ENCODE data around the gene ARHGAP24. TPM values are rescaled to one million over a fixed set of nuclear protein-coding genes. Genes with fewer than 3 reads are reported as not detected.

ARHGAP24 gene
- total and polyA plus RNA-seq, 4 donors, result 1.8 to 15.2 (median 3.3) TPM

DNA sequence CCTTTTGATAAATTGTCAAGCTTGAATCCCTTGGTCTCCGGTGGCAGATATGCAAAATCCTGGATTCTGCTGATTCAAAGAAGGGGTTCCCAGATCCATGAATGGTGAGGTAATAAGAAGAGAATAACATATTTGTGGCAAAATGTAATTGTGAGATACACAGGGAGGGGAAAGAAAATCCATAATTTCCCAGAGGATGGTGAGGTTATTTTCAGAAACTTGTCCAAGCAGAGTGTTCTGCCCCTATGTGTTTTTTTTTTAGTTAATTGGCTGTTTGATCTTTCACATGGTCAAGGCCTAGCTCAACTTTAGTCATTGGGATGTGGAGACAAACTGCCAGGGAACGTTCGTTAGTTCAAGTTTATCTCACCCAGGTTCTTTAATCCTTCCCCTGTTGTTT, 476.1 kb downstream of the ARHGAP24 start:
- WGBS, result 96% methylated on average over 3 of the region's 3 CpGs
- no peaks in the 10 kb centered on the region for H3K9me3 ChIP-seq (ENCODE audit: control insufficient read depth in 4 of 4, low read length in 3 of 4)
- H3K27me3 ChIP-seq (ENCODE audit: control insufficient read depth in 4 of 4, insufficient read depth in 4 of 4, low read length in 3 of 4), result no peaks in the 10 kb centered on the region
- H3K4me3 ChIP-seq (ENCODE audit: low read depth in 1 of 3, low read length in 3 of 3), result no peak overlapping the region
- no peak overlapping the region for H3K9ac ChIP-seq (ENCODE audit: low read depth in 1 of 2, low read length in 2 of 2)
- no peaks in the 10 kb centered on the region for H3K4me1 ChIP-seq (ENCODE audit: control insufficient read depth in 4 of 4, insufficient read depth in 4 of 4, low read length in 3 of 4)
- no peak overlapping the region for H3K27ac ChIP-seq (ENCODE audit: low read depth in 1 of 2, low read length in 2 of 2)
- DNase-seq (ENCODE audit: low spot score), result no peak
- peaks cover 0 to 4% (median 0%) of the 10 kb centered on the region in 4 donors for H3K36me3 ChIP-seq (ENCODE audit: control insufficient read depth in 4 of 4, insufficient read depth in 3 of 4, low read depth in 1 of 4, low read length in 3 of 4)
- TF ChIP-seq HNF4A (conservative IDR thresholded peaks at IDR 0.05) (no peak), YY1 (IDR thresholded peaks at IDR 0.05) (no peak), NR2F2 (IDR thresholded peaks at IDR 0.05) (no peak)
- TF ChIP-seq, protein P1, sequence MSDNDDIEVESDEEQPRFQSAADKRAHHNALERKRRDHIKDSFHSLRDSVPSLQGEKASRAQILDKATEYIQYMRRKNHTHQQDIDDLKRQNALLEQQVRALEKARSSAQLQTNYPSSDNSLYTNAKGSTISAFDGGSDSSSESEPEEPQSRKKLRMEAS (IDR thresholded peaks at IDR 0.05), result no peak

DNA sequence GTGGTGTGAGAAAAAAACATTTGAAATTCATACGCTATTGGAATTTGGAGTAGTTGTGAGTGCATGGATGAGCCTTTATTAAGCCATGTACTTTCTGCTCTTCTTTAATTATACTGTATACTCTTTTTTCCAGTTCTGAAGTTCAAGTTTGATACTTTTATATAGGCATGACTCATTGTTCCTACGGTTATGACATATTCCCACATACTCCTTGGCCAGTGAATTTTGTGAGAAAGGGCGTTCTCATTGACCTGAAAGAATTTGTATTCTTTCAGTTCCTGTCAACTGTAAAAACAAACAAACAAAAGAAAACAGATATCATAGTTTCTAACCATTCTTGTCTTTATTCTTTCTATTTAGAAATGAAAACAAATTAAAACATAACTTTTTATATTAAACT, 477.6 kb downstream of the ARHGAP24 start:
- no peaks in the 10 kb centered on the region for H3K9me3 ChIP-seq (ENCODE audit: control insufficient read depth in 4 of 4, low read length in 3 of 4)
- no peak overlapping the region for H3K4me3 ChIP-seq (ENCODE audit: low read depth in 1 of 3, low read length in 3 of 3)
- no peak overlapping the region for H3K9ac ChIP-seq (ENCODE audit: low read depth in 1 of 2, low read length in 2 of 2)
- no peak for DNase-seq (ENCODE audit: low spot score)
- H3K4me1 ChIP-seq (ENCODE audit: control insufficient read depth in 4 of 4, insufficient read depth in 4 of 4, low read length in 3 of 4), result no peaks in the 10 kb centered on the region
- H3K27me3 ChIP-seq (ENCODE audit: control insufficient read depth in 4 of 4, insufficient read depth in 4 of 4, low read length in 3 of 4), result no peaks in the 10 kb centered on the region
- H3K36me3 ChIP-seq (ENCODE audit: control insufficient read depth in 4 of 4, insufficient read depth in 3 of 4, low read depth in 1 of 4, low read length in 3 of 4), result peaks cover 0 to 4% (median 0%) of the 10 kb centered on the region in 4 donors
- 88% methylated on average over 3 of the region's 3 CpGs for WGBS
- TF ChIP-seq, protein P2, sequence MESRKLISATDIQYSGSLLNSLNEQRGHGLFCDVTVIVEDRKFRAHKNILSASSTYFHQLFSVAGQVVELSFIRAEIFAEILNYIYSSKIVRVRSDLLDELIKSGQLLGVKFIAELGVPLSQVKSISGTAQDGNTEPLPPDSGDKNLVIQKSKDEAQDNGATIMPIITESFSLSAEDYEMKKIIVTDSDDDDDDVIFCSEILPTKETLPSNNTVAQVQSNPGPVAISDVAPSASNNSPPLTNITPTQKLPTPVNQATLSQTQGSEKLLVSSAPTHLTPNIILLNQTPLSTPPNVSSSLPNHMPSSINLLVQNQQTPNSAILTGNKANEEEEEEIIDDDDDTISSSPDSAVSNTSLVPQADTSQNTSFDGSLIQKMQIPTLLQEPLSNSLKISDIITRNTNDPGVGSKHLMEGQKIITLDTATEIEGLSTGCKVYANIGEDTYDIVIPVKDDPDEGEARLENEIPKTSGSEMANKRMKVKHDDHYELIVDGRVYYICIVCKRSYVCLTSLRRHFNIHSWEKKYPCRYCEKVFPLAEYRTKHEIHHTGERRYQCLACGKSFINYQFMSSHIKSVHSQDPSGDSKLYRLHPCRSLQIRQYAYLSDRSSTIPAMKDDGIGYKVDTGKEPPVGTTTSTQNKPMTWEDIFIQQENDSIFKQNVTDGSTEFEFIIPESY (IDR thresholded peaks at IDR 0.05), result no peak
- no peak for TF ChIP-seq TAF1 (conservative IDR thresholded peaks at IDR 0.05)
- no peak for TF ChIP-seq FOXA1 (IDR thresholded peaks at IDR 0.05)
- no peak for TF ChIP-seq YY1 (IDR thresholded peaks at IDR 0.05)
- TF ChIP-seq, protein P3, sequence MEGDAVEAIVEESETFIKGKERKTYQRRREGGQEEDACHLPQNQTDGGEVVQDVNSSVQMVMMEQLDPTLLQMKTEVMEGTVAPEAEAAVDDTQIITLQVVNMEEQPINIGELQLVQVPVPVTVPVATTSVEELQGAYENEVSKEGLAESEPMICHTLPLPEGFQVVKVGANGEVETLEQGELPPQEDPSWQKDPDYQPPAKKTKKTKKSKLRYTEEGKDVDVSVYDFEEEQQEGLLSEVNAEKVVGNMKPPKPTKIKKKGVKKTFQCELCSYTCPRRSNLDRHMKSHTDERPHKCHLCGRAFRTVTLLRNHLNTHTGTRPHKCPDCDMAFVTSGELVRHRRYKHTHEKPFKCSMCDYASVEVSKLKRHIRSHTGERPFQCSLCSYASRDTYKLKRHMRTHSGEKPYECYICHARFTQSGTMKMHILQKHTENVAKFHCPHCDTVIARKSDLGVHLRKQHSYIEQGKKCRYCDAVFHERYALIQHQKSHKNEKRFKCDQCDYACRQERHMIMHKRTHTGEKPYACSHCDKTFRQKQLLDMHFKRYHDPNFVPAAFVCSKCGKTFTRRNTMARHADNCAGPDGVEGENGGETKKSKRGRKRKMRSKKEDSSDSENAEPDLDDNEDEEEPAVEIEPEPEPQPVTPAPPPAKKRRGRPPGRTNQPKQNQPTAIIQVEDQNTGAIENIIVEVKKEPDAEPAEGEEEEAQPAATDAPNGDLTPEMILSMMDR (IDR thresholded peaks at IDR 0.05; ENCODE audit: low read depth, low read length, missing input control), result no peak
- no peak for TF ChIP-seq SP1 (IDR thresholded peaks at IDR 0.05)
- TF ChIP-seq HNF4A (conservative IDR thresholded peaks at IDR 0.05), result no peak
- no peak for TF ChIP-seq HNF4G (IDR thresholded peaks at IDR 0.05)
- TF ChIP-seq GABPA (IDR thresholded peaks at IDR 0.05 in 1 of 2, conservative IDR thresholded peaks at IDR 0.05 in 1 of 2), result no peak
- no peak for TF ChIP-seq NR2F2 (IDR thresholded peaks at IDR 0.05)
- TF ChIP-seq FOXA2 (IDR thresholded peaks at IDR 0.05), result no peak
- no peak overlapping the region for H3K27ac ChIP-seq (ENCODE audit: low read depth in 1 of 2, low read length in 2 of 2)

DNA sequence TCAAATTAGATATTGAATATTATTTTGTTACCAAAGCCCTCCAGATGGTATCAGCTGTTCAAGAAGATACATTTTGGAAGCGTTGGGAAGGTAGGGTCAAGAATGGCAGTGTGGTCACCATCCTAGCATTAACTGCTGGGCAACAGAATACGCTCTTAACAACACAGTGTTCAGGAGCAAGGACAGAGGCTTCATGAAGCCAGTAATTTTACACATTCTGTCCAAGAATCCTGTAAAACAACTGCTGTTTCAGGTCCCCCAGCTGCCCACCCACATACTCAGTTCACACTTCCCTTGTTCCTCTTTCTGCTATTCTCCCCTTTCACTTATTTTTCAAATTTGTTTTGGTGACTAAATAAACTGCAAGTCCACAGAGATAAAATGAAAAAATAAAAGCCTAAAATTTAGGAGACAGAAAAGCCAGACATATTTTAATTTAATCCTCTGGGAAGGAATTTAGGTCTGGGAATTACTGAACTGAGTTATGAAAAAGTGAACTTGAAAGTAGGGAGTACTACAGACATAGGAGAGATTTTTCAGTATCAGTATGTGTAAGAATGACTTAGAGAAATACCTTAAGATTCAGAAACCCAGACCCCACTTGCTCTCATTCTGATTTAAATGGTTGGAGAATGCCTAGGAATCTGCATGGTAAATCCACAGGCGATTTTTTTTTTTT, 478.2 kb downstream of the ARHGAP24 start:
- H3K9me3 ChIP-seq (ENCODE audit: control insufficient read depth in 4 of 4, low read length in 3 of 4), result no peaks in the 10 kb centered on the region
- WGBS, result 91% methylated on average over 3 of the region's 3 CpGs
- no peak overlapping the region for H3K27ac ChIP-seq (ENCODE audit: low read depth in 1 of 2, low read length in 2 of 2)
- no peaks in the 10 kb centered on the region for H3K27me3 ChIP-seq (ENCODE audit: control insufficient read depth in 4 of 4, insufficient read depth in 4 of 4, low read length in 3 of 4)
- H3K36me3 ChIP-seq (ENCODE audit: control insufficient read depth in 4 of 4, insufficient read depth in 3 of 4, low read depth in 1 of 4, low read length in 3 of 4), result peaks cover 0 to 4% (median 0%) of the 10 kb centered on the region in 4 donors
- no peak for DNase-seq (ENCODE audit: low spot score)
- no peak for TF ChIP-seq SP1 (IDR thresholded peaks at IDR 0.05)
- no peak for TF ChIP-seq FOXA2 (IDR thresholded peaks at IDR 0.05)
- no peaks in the 10 kb centered on the region for H3K4me1 ChIP-seq (ENCODE audit: control insufficient read depth in 4 of 4, insufficient read depth in 4 of 4, low read length in 3 of 4)
- H3K9ac ChIP-seq (ENCODE audit: low read depth in 1 of 2, low read length in 2 of 2), result no peak overlapping the region
- no peak overlapping the region for H3K4me3 ChIP-seq (ENCODE audit: low read depth in 1 of 3, low read length in 3 of 3)

Data from liver (tissue), 9 donors.